Suprapubic skin (tissue), 4 donors: ENCODE results near the gene RIMS1. TPM values are rescaled to one million over a fixed set of nuclear protein-coding genes. Genes with fewer than 3 reads are reported as not detected.

Experiments
- DNase-seq, 2 donors: peaks; one replicate each; pipeline ENCODE4 v3.0.0-alpha.2; 2019; ENCODE audit warnings: low spot score in 2 of 2
- H3K27ac ChIP-seq: fragments of 200-600 bp; sonication (generic); one replicate; pipeline ENCODE4 v1.5.1; 2019
- H3K27me3 ChIP-seq: fragments of 200-600 bp; sonication (generic); one replicate; pipeline ENCODE4 v1.5.1; 2019
- H3K36me3 ChIP-seq: fragments of 200-600 bp; sonication (generic); one replicate; pipeline ENCODE4 v1.5.1; 2019
- H3K4me1 ChIP-seq: fragments of 200-600 bp; sonication (generic); one replicate; pipeline ENCODE4 v1.5.1; 2019
- H3K4me3 ChIP-seq: fragments of 200-600 bp; sonication (generic); one replicate; pipeline ENCODE4 v1.5.1; 2019; ENCODE audit warnings: mild to moderate bottlenecking
- H3K9me3 ChIP-seq: fragments of 200-600 bp; sonication (generic); one replicate; pipeline ENCODE4 v1.5.1; 2019
- EP300 ChIP-seq: sonication (generic); formaldehyde crosslinking; IDR thresholded peaks from one replicate; pipeline ENCODE4 v1.6.1; 2017; ENCODE audit warnings: antibody characterized with exemption
- POLR2A ChIP-seq, 2 donors: fragments of 450-650 bp; IDR thresholded peaks; one replicate each; pipeline ENCODE4 v1.6.1; 2017; ENCODE audit warnings: antibody characterized with exemption in 2 of 2, mild to moderate bottlenecking in 2 of 2, moderate library complexity in 2 of 2
- POLR2AphosphoS5 ChIP-seq, 3 donors: sonication (generic); formaldehyde crosslinking; IDR thresholded peaks; one replicate each; pipeline ENCODE4 v1.6.1; 2017; ENCODE audit warnings: antibody characterized with exemption in 3 of 3
- WGBS: methylation state at CpG from one replicate; pipeline ENCODE4 v1.1.5; 2018; 5-methylcytosine and 5-hydroxymethylcytosine counted together
- total RNA-seq, 4 donors: library from RNA; depleted of rRNA; stranded (reverse); fragments of >200 nt; gene quantifications; one replicate each; pipeline ENCODE4 v1.1.0, GENCODE V29; 2016
- TF ChIP-seq, protein P1 (sequence below), 2 donors: fragments of 200-600 bp in 1 of 2; fragments of 450-650 bp in 1 of 2; sonication (generic) in 1 of 2; IDR thresholded peaks; one replicate each; pipeline ENCODE4 v1.5.1; 2016 to 2019; ENCODE audit warnings: antibody characterized with exemption in 2 of 2, mild to moderate bottlenecking in 1 of 2, moderate library complexity in 1 of 2

Gene RIMS1
- total RNA-seq, 4 donors from 2014 or later = 2.9 to 9.7 (median 4.5) TPM

GRCh38 chr6:72350296-72350881 lies 464.0 kb downstream of the RIMS1 start:
- Histone ChIP-seq H3K27ac (no peak overlapping the region), H3K9me3 (no peaks in the 10 kb centered on the region), H3K27me3 (no peaks in the 10 kb centered on the region), H3K4me1 (no peaks in the 10 kb centered on the region), H3K36me3 (no peaks in the 10 kb centered on the region), H3K4me3 (no peak overlapping the region)
- TF ChIP-seq POLR2AphosphoS5 (IDR thresholded peaks at IDR 0.05) (no peak), POLR2A (IDR thresholded peaks at IDR 0.05) (no peak), EP300 (no peak)
- TF ChIP-seq, protein P1, sequence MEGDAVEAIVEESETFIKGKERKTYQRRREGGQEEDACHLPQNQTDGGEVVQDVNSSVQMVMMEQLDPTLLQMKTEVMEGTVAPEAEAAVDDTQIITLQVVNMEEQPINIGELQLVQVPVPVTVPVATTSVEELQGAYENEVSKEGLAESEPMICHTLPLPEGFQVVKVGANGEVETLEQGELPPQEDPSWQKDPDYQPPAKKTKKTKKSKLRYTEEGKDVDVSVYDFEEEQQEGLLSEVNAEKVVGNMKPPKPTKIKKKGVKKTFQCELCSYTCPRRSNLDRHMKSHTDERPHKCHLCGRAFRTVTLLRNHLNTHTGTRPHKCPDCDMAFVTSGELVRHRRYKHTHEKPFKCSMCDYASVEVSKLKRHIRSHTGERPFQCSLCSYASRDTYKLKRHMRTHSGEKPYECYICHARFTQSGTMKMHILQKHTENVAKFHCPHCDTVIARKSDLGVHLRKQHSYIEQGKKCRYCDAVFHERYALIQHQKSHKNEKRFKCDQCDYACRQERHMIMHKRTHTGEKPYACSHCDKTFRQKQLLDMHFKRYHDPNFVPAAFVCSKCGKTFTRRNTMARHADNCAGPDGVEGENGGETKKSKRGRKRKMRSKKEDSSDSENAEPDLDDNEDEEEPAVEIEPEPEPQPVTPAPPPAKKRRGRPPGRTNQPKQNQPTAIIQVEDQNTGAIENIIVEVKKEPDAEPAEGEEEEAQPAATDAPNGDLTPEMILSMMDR (IDR thresholded peaks at IDR 0.05) = no peak
- 44% methylated on average over 1 of the region's 1 CpG for WGBS
- no peak for DNase-seq

DNA sequence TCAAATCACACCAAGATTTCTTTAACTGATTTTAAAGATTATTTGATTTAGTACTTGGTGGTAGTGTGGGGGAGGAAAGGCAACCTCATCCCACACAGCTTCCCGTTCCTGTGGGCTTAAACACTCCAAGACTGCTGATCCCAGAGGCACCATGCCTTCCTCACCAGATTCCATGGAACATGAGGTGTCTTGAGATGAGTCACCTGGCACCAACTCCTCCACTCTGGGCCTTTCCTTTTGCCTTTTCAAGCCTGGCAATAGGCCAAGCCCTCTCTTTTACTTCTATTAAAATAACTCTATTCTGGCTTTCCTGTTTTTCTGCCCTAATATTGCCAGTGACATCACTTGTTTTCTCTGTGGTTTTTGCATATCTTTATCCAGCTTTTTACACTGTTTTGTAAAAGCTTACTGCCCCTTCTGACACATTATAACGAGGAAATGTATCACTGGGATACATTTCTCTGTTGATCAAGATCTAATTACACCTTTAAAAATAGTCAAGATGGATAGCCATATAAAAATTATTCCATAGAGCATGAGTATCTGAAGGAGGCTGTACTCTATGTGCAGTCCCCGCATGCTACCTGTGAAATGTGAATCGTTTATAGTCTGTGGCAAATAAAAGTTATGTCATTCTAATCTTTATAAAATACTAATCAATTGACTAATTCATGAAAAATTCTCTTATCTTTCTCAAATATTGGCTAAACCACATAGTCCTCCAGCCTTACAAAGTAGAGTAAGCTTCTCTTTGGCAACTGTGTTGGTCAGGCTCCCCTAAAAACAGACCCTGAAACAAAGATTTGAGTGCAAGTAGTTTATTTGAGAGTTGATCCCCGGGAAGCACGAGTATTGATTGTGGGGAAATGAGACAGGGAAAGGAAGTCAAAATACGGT lies 477.7 kb downstream of the RIMS1 start:
- H3K27ac ChIP-seq = no peak overlapping the region

DNA sequence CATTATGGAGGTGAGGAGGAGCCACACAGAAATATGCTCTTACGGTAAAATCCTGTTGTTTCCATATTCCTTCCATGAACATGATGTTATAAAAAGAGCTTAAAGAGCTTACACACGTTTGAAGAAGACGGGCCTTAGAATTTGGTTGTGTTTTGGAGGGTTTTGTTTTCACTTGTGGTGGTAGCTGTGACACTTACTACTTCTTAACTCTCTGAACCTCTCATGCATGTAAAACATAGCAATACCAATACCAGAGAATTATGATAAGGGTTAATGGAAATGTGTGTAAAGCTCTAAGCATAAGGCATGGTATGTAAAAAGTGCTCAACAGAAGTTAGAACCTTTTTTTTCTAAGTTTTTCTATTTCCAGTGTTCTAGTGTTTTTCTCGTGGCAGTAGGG lies 479.4 kb downstream of the RIMS1 start:
- Histone ChIP-seq H3K36me3 (no peaks in the 10 kb centered on the region), H3K4me1 (no peaks in the 10 kb centered on the region), H3K4me3 (no peak overlapping the region), H3K9me3 (no peaks in the 10 kb centered on the region), H3K27ac (no peak overlapping the region), H3K27me3 (no peaks in the 10 kb centered on the region)
- no peak for DNase-seq
- WGBS = 79% methylated on average over 4 of the region's 4 CpGs
- TF ChIP-seq, protein P1 (IDR thresholded peaks at IDR 0.05) = no peak
- TF ChIP-seq POLR2A (IDR thresholded peaks at IDR 0.05) (no peak), EP300 (no peak), POLR2AphosphoS5 (IDR thresholded peaks at IDR 0.05) (no peak)

More for the DNA sequence above, 477.7 kb downstream of the RIMS1 start:
- DNase-seq = no peak
- no peaks in the 10 kb centered on the region for H3K27me3 ChIP-seq
- H3K4me1 ChIP-seq = no peaks in the 10 kb centered on the region
- no peak overlapping the region for H3K4me3 ChIP-seq
- H3K9me3 ChIP-seq = no peaks in the 10 kb centered on the region
- TF ChIP-seq POLR2A (IDR thresholded peaks at IDR 0.05) (no peak), EP300 (no peak), POLR2AphosphoS5 (IDR thresholded peaks at IDR 0.05) (no peak)
- TF ChIP-seq, protein P1 (IDR thresholded peaks at IDR 0.05) = no peak
- 73% methylated on average over 7 of the region's 7 CpGs for WGBS
- no peaks in the 10 kb centered on the region for H3K36me3 ChIP-seq

GRCh38 chr6:72367439-72367838 lies 481.1 kb downstream of the RIMS1 start:
- no peaks in the 10 kb centered on the region for H3K4me1 ChIP-seq
- TF ChIP-seq, protein P1 (IDR thresholded peaks at IDR 0.05) = no peak
- TF ChIP-seq EP300 = no peak
- TF ChIP-seq POLR2AphosphoS5 (IDR thresholded peaks at IDR 0.05) = no peak
- TF ChIP-seq POLR2A (IDR thresholded peaks at IDR 0.05) = no peak
- H3K4me3 ChIP-seq = no peak overlapping the region
- no peaks in the 10 kb centered on the region for H3K9me3 ChIP-seq
- H3K27me3 ChIP-seq = no peaks in the 10 kb centered on the region
- DNase-seq = no peak
- H3K36me3 ChIP-seq = no peaks in the 10 kb centered on the region
- no peak overlapping the region for H3K27ac ChIP-seq

DNA sequence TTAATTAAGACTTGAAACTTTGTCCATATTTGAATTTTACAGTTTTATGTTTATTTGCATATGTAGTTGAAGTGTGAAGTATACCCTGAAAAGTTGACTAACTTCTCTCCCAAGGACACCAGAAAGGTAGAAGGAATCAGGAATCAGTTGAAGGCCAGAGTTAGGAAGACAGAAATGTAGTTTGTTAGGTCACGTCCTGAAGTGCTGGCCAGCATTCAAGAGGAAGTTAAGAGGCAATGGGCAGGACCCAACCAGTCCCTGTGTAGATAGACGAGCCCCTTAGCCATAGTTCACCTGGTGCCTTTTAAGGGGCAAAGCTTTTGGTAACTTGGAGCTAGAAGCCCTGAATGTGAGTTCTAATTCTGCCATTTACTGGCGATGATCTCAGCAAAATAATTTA lies 485.1 kb downstream of the RIMS1 start:
- H3K27me3 ChIP-seq = no peaks in the 10 kb centered on the region
- 43% methylated on average over 3 of the region's 3 CpGs for WGBS
- no peak for DNase-seq
- no peaks in the 10 kb centered on the region for H3K4me1 ChIP-seq
- no peak overlapping the region for H3K27ac ChIP-seq
- H3K36me3 ChIP-seq = no peaks in the 10 kb centered on the region
- TF ChIP-seq POLR2AphosphoS5 (IDR thresholded peaks at IDR 0.05) = no peak
- TF ChIP-seq, protein P1 (IDR thresholded peaks at IDR 0.05) = no peak
- no peak for TF ChIP-seq POLR2A (IDR thresholded peaks at IDR 0.05)
- no peak for TF ChIP-seq EP300
- no peak overlapping the region for H3K4me3 ChIP-seq
- H3K9me3 ChIP-seq = no peaks in the 10 kb centered on the region
